GM04503 (cell line): ENCODE results near the gene NUP88.

Experiments used
- DNase-seq: peaks from one replicate; pipeline ENCODE4 v3.0.0-alpha.2; 2012; ENCODE audit warnings: low read depth

NUP88 gene

DNA sequence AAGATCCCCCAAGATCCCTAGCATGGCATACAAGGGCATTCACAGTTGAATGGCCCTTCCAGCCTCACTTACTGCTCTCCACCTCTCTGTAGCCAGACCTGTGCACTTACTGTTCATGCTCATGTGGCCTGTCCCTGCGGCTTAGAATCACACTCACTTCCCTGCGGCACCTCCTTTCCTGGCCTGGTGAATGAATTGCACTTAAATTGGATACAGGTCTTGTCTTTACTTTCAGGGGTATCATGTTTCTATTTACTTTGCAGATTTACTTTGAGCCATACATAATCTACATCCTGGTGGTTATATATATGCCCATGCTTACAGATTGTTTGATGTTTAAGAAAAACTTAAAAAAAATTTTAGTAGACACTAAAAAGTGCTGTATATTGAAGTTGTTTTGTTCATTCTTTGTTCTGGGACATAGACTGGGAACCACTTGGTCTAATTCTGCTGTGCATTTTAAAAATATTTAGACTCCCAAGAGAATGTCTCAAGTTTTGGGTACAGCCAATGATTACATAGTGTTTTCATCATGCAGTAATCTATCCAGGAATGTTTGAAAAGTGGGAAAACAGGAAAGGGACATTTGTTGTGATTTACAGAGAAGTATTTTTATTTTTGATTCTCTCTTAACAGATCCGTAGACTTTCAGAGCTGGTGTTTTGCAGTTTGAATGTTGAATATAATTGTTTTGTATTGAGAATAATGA is 63.9 kb downstream of the NUP88 start:
- DNase-seq, result peak; percentile 8

DNA sequence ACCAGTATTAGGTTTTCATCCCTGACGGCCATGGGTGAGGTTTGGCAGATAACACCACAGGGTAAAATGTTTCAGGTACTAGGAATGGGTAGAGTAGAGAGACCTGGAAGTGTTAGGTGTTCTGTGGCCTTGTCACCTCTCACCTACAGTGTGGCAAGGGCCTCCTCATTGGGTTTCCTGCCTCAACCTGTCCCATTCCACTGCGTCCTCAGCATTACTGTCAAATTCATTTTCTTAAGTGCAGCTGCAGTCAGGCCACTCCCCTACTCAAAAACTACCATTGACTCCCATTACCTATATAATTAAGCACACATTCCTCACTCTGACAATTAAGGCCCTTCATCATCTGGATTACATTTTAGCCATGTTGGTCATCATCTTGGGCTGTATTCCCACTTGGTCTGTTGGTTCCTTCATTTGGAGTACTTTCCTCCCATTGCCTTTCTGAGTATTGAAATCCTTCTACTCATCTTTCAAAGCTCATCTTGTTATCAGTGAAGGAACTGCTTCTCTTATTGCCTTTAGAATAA is 64.5 kb downstream of the NUP88 start:
- DNase-seq, result no peak

DNA sequence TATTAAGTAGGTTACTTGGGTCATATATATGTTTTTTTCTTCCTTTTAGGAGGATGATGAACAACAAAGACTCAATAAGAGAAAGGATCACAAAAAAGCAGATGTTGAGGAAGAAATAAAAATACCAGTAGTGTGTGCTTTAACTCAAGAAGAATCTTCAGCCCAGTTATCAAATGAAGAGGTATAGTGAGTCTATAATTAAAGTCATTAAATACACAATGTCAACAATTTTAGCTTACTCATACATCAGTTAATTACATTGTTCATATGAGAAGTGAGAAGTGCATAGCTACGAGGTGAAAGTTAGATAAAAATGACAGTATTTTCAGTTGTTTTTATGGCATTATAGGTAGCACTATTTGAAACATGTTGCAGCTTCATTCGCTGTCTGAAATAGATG is 65.2 kb downstream of the NUP88 start:
- DNase-seq, result no peak

DNA sequence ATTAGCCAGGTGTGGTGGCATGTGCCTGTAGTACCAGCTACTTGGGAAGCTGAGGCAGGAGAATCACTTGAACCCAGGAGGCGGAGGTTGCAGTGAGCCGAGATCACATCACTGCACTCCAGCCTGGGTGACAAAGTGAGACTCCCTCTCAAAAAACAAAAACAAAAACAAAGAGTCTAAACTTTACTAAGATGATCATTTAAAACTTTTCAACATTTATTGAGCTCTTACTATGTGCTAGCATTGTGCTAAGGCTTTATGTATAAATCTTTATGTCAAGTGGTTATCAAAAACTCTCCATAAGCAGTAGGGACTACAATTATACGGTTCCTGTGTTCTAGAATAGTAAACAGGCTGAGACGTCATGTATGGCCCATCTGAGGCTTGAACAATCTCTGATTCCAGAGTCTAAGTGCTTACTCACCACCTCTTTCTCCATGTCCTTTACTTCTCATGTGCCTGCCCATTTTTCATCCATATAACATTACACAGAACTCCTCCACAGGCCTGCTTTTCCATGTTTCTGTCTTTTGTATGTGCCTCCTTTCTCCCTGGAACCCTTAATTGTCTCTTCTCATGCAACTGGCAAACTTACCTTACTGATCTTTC is 66.7 kb downstream of the NUP88 start:
- DNase-seq, result no peak

DNA sequence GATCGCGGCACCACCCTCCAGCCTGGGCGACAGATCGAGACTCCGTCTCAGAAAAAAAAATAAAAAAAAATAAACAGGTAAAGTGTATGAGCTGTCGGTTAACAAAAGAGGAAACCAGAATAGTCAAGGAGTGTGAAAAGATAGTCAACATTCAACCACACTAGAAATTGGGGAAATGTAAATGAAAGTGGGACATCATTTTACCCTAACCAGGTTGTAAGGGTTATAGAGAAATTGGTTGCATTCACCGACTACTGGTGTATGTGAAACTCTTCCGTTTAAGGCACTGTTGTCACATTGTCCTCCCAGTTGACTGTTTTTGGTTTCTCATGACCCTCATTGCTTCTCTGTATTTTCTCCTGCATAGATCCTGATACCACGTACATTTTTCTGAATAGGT is 74.5 kb downstream of the NUP88 start:
- DNase-seq, result no peak
